Karpas-422 (cell line): ENCODE results near the gene TMOD3. TPM values are rescaled to one million over a fixed set of nuclear protein-coding genes. Genes with fewer than 3 reads are reported as not detected.
A peak's percentile ranks its signal among the peaks of the same experiment; 100 is the strongest.

Experiments
- DNase-seq: peaks from one replicate; pipeline ENCODE4 v3.0.0-alpha.2; 2015
- H2AFZ ChIP-seq: fragments of 200-600 bp; sonication (generic); 2 replicates; pipeline ENCODE4 v1.6.1; 2014; ENCODE audit warnings: antibody characterized with exemption, low read length, mixed read lengths
- H3K27ac ChIP-seq: fragments of 200-600 bp; sonication (generic); 2 replicates; pipeline ENCODE4 v1.5.1; 2014; ENCODE audit warnings: mild to moderate bottlenecking, low read length, moderate library complexity
- H3K27me3 ChIP-seq: fragments of 200-600 bp; sonication (generic); 2 replicates; pipeline ENCODE4 v1.6.1; 2014; ENCODE audit warnings: low read length, mixed read lengths
- H3K36me3 ChIP-seq: fragments of 200-600 bp; sonication (generic); 2 replicates; pipeline ENCODE4 v1.6.1; 2014; ENCODE audit warnings: low read length, mixed read lengths; ENCODE audit not compliant: insufficient read depth
- H3K4me1 ChIP-seq: fragments of 200-600 bp; sonication (generic); 2 replicates; pipeline ENCODE4 v1.6.1; 2014; ENCODE audit warnings: mild to moderate bottlenecking, low read length, mixed read lengths
- H3K4me2 ChIP-seq: fragments of 200-600 bp; sonication (generic); 2 replicates; pipeline ENCODE4 v1.6.1; 2014; ENCODE audit warnings: low read length, low read depth, mild to moderate bottlenecking; ENCODE audit not compliant: poor library complexity, severe bottlenecking
- H3K4me3 ChIP-seq: fragments of 200-600 bp; sonication (generic); 2 replicates; pipeline ENCODE4 v1.5.1; 2014; ENCODE audit warnings: mild to moderate bottlenecking, antibody characterized with exemption, low read length, mixed read lengths
- H3K79me2 ChIP-seq: fragments of 200-600 bp; sonication (generic); 2 replicates; pipeline ENCODE4 v1.6.1; 2014; ENCODE audit warnings: mild to moderate bottlenecking, low read length, mixed read lengths
- H3K9ac ChIP-seq: fragments of 200-600 bp; sonication (generic); 2 replicates; pipeline ENCODE4 v1.6.0; 2014; ENCODE audit warnings: low read length
- H3K9me2 ChIP-seq: fragments of 200-600 bp; sonication (generic), shearing (Covaris generic); replicated peaks from 2 replicates; pipeline ENCODE4 v1.6.0; 2014; ENCODE audit warnings: mild to moderate bottlenecking, low read length, moderate library complexity; ENCODE audit not compliant: insufficient read depth
- H3K9me3 ChIP-seq: fragments of 300-700, 200-600 bp; sonication (generic); 2 replicates; pipeline ENCODE4 v1.6.1; 2014; ENCODE audit warnings: low read length, mixed read lengths
- H4K20me1 ChIP-seq: fragments of 200-600 bp; sonication (generic); 2 replicates; pipeline ENCODE4 v1.6.1; 2014; ENCODE audit warnings: mild to moderate bottlenecking, antibody characterized with exemption, low read length, low read depth; ENCODE audit not compliant: insufficient read depth
- total RNA-seq: library from RNA; depleted of rRNA; stranded (reverse); fragments of >200 nt; shearing (Covaris generic); gene quantifications from 2 replicates; pipeline ENCODE4 v1.2.3, GENCODE V29; 2014; ENCODE audit warnings: low replicate concordance

TMOD3 gene
- total RNA-seq, 1 experiment from 2014 or later: 13.7 TPM

DNA sequence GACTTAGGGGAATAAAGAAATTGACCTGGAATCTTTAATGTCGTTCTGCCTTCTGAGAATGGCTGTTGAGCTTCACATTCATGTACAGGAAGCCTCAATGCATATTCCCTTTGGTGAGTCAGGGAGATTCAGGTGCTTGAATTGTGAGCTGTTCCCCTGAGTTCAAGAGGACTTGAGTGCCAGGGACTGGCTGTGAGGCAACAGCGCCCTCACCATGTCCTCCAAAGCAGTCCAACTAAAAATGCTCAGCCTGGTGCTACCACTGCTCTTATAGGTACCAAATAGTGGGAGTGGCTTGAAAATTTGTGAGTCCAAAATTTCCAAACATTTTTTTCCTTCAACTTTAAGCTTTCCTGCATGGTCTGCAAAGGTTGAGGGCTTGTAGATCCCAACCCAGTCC, 88.0 kb downstream of the TMOD3 start:
- DNase-seq: peak; percentile 67
- Histone ChIP-seq H3K4me2 (no peak overlapping the region), H3K4me1 (0 out of 2 replicates have a peak, but pooled peaks cover 2% of the 10 kb centered on the region), H3K9me3 (no peaks in the 10 kb centered on the region), H3K4me3 (no peak overlapping the region), H3K36me3 (peaks cover 11% of the 10 kb centered on the region; the same call in 1 of the 2 replicates), H3K27ac (no peak overlapping the region), H3K79me2 (no peaks in the 10 kb centered on the region), H3K27me3 (no peaks in the 10 kb centered on the region), H2AFZ (no peak overlapping the region), H3K9ac (no peak overlapping the region), H3K9me2 (no peaks in the 10 kb centered on the region), H4K20me1 (no peaks in the 10 kb centered on the region)

DNA sequence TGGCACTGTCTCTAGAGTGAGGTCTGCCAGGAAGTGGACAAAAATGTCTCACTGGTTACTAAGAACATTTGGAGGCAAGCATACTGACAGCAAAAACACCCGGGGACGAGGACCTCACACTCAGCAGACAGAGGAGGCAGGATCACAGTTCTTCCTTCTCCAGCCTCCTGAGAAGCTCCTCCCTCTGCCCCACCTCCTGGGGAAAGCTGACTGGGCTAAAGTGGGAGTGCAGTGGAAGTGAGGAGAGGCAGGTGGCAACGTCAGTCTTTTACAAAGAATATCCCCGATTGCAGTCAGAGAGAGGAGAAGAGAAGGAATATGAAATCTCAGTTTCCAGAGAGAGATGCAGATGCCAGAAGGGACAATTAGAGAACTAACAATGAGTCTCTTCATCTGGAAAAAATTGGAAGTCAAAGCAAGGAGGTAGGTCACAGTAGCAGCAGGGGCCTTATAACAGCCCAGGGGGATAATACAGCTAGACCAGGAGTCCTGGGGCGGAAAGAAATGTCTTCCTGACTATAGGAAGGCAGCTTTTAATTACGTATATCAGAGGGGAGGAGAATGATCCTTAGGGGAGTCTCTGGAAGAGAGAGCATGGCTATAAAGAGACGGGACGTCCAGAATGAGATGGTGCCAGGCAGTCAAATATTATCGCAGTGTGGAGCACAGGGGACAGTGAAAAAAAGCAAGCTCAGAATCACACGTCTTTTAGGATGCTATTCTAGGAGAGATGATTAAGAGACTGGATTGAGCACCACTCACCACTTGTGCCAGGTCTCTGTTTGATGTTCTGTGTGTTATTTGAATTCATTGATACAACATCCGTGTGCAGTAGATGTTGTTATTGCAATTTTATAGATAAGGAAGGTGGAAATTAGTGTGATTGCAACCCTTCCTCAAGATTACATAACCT, 95.0 kb downstream of the TMOD3 start:
- no peak overlapping the region for H2AFZ ChIP-seq
- DNase-seq: no peak
- no peak overlapping the region for H3K4me2 ChIP-seq
- H3K4me3 ChIP-seq: no peak overlapping the region
- no peaks in the 10 kb centered on the region for H4K20me1 ChIP-seq
- peaks cover 22% of the 10 kb centered on the region for H3K36me3 ChIP-seq
- no peak overlapping the region for H3K9ac ChIP-seq
- H3K9me3 ChIP-seq: no peaks in the 10 kb centered on the region
- H3K79me2 ChIP-seq: no peaks in the 10 kb centered on the region
- H3K27me3 ChIP-seq: no peaks in the 10 kb centered on the region
- H3K27ac ChIP-seq: no peak overlapping the region
- no peaks in the 10 kb centered on the region for H3K9me2 ChIP-seq
- H3K4me1 ChIP-seq: 0 out of 2 replicates have a peak, but pooled peaks cover 2% of the 10 kb centered on the region

DNA sequence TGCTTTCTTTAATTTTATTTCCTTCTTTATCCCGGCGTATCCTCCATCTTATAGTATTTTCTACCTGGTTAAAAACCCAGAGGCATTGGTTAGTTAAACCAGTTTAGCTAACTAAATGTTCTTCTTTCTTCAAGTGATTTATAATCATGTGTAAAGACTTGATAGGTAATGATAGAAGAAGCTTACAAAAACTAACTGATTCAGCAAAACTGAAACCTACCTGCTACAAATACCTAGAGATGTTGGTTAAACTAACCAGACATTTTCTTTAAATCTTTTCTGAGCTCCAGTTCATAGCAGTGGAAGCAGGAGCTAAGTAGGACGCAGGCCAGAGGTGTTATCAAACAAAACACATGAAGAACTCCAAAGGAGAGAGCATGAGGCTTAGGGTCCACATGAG, 97.4 kb downstream of the TMOD3 start:
- Histone ChIP-seq H2AFZ (no peak overlapping the region), H3K36me3 (peaks cover 20% of the 10 kb centered on the region), H3K27me3 (no peaks in the 10 kb centered on the region), H3K4me3 (no peak overlapping the region), H3K27ac (0 out of 2 replicates have a peak overlapping the region, but pooled peaks have one; percentile 39), H3K9me3 (no peaks in the 10 kb centered on the region), H3K9ac (no peak overlapping the region), H3K9me2 (no peaks in the 10 kb centered on the region), H3K4me2 (no peak overlapping the region), H3K79me2 (no peaks in the 10 kb centered on the region), H4K20me1 (no peaks in the 10 kb centered on the region), H3K4me1 (no peaks in the 10 kb centered on the region)
- DNase-seq: no peak

DNA sequence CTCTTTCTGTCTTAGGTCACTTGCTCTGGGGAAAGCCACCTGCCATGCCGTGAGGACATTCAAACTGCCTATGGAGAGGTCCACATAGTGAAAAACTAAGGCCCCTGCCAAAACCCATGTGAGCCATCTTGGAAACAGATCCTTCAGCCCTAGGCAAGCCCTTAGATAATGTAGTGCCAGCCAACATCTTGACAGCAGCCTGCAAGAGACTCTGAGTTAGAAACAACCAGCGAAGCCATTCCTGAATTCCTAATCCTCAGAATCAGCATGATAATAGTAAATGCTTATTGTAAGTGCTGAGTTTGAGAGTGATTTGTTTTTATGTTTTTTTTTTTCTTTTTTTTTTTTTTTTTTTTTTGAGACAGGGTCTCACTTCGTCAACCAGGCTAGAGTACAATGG, 101.6 kb downstream of the TMOD3 start:
- H3K4me3 ChIP-seq: no peak overlapping the region
- H3K36me3 ChIP-seq: peaks cover 5% of the 10 kb centered on the region; the same call in 1 of the 2 replicates
- H4K20me1 ChIP-seq: no peaks in the 10 kb centered on the region
- H2AFZ ChIP-seq: no peak overlapping the region
- no peak for DNase-seq
- H3K4me2 ChIP-seq: no peak overlapping the region
- no peaks in the 10 kb centered on the region for H3K9me2 ChIP-seq
- H3K9ac ChIP-seq: no peak overlapping the region
- no peaks in the 10 kb centered on the region for H3K9me3 ChIP-seq
- H3K27ac ChIP-seq: peak overlapping the region; percentile 36; the same call in 1 of the 2 replicates
- H3K27me3 ChIP-seq: no peaks in the 10 kb centered on the region
- H3K79me2 ChIP-seq: no peaks in the 10 kb centered on the region
- peaks cover 35% of the 10 kb centered on the region for H3K4me1 ChIP-seq

DNA sequence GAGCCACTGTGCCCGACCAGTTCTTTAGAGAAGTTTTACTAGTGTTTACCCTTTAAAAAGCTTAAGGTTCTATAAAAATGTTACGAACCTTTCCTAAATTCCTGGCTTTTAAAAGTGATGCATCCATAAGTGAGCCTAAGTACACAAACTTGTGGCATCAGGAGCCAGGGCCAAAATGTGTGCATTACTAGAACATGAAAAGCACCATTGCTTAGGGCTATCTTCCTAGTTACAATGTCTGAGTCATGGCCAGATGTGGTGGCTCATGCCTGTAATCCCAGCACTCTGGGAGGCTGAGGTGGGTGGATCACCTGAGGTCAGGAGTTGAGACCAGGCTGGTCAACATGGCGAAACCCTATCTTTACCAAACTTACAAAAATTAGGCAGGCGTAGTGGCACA, 102.2 kb downstream of the TMOD3 start:
- Histone ChIP-seq H3K27ac (no peak overlapping the region), H3K79me2 (no peaks in the 10 kb centered on the region), H3K36me3 (peaks cover 5% of the 10 kb centered on the region; the same call in 1 of the 2 replicates), H3K4me2 (no peak overlapping the region), H3K9me2 (no peaks in the 10 kb centered on the region), H3K4me1 (peaks cover 41% of the 10 kb centered on the region), H2AFZ (no peak overlapping the region), H3K9ac (no peak overlapping the region), H3K27me3 (no peaks in the 10 kb centered on the region), H4K20me1 (no peaks in the 10 kb centered on the region), H3K4me3 (no peak overlapping the region), H3K9me3 (no peaks in the 10 kb centered on the region)
- DNase-seq: no peak

DNA sequence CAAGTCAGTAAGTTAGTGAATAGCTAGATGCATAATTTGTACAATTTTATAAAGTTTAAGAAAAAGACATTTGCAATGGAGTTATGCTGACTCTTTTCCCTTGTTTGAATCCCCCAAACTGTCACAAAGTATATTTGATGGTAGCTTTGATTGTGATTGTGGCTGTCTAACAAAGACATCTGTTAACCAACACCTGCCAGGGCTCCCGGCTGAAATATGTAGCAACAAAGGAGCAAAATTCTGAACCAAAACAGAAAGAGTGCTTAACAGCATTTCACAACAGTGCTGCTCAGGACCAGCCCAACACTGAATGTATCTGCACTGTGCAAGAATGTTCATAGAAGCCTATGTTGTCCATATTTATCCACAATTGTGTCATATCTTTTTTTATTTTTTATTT, 102.7 kb downstream of the TMOD3 start:
- H3K27me3 ChIP-seq: no peaks in the 10 kb centered on the region
- no peak overlapping the region for H3K4me3 ChIP-seq
- no peaks in the 10 kb centered on the region for H4K20me1 ChIP-seq
- no peak overlapping the region for H2AFZ ChIP-seq
- no peak overlapping the region for H3K4me2 ChIP-seq
- peaks cover 6% of the 10 kb centered on the region; the same call in 1 of the 2 replicates for H3K36me3 ChIP-seq
- H3K4me1 ChIP-seq: peaks cover 46% of the 10 kb centered on the region
- H3K79me2 ChIP-seq: 0 out of 2 replicates have a peak, but pooled peaks cover under 1% of the 10 kb centered on the region
- no peaks in the 10 kb centered on the region for H3K9me3 ChIP-seq
- no peak for DNase-seq
- H3K9ac ChIP-seq: no peak overlapping the region
- peak overlapping the region; percentile 97 for H3K27ac ChIP-seq
- H3K9me2 ChIP-seq: no peaks in the 10 kb centered on the region

DNA sequence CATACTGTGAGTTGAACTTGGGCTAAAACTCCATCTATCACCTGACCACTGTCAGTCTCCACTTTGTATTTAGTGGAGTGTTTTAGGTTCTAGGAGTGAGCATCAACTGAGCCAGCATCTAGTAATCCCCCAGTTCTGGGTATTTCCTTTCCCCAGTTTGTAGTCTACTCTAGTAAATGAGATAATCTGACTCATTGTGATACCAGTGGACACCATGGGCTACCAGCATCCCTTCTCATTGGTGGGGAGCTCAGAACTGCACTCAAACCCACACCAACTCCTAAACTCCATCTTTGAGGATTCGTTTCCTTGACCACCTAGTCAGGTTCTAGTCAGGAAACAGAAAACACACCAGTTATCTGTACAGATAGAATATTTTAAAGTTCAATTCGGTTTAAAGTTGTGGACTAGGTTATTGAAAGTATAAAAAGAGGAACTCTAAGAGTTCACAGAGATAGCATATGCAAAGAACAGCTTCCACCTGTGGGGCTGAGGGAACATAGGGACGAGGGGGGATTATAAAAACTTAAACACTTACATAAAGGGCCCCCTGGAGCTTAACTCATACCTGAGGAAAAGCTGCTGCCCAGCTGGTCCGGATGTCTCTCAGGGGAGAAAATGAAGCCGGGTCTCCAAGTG, 106.1 kb downstream of the TMOD3 start:
- Histone ChIP-seq H3K4me3 (peak overlapping the region; percentile 56; the same call in 1 of the 2 replicates), H3K9me2 (no peaks in the 10 kb centered on the region), H3K27ac (peak overlapping the region; percentile 97), H3K79me2 (0 out of 2 replicates have a peak, but pooled peaks cover 6% of the 10 kb centered on the region), H3K4me2 (peak overlapping the region; percentile 70), H2AFZ (no peak overlapping the region), H3K9me3 (no peaks in the 10 kb centered on the region), H3K36me3 (peaks cover 7% of the 10 kb centered on the region), H4K20me1 (no peaks in the 10 kb centered on the region), H3K27me3 (no peaks in the 10 kb centered on the region), H3K9ac (peak overlapping the region; percentile 63), H3K4me1 (peaks cover 70% of the 10 kb centered on the region)
- DNase-seq: peak; percentile 89

DNA sequence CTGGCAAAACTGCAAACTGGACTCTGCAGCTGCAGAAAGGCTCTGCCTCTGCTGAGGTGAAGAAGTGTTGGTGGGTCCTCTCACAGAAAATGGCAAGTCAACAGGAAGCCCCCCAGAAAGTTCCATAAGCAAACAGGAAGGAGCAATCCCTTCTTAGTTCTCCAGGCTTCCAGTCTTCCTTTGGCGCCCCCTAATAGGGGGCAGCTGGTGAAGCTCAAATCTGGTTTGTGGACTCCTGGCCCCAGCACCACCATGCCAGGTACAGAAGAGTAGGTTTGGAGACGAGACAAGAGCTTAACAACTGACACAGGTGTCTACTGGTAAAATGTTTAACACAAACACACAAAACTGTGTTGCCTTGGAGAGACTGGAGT, 106.6 kb downstream of the TMOD3 start:
- Histone ChIP-seq H3K36me3 (peaks cover 7% of the 10 kb centered on the region), H3K4me1 (peaks cover 70% of the 10 kb centered on the region), H3K27me3 (no peaks in the 10 kb centered on the region), H3K27ac (peak overlapping the region; percentile 97), H3K79me2 (peaks cover 8% of the 10 kb centered on the region; the same call in 1 of the 2 replicates), H2AFZ (no peak overlapping the region), H3K9me2 (no peaks in the 10 kb centered on the region), H3K9ac (peak overlapping the region; percentile 63), H4K20me1 (no peaks in the 10 kb centered on the region), H3K4me2 (peak overlapping the region; percentile 70), H3K9me3 (no peaks in the 10 kb centered on the region), H3K4me3 (peak overlapping the region; percentile 56)
- DNase-seq: peak; percentile 58
